ENCODE results near the gene SLC17A7. TPM values are rescaled to one million over a fixed set of nuclear protein-coding genes. Genes with fewer than 3 reads are reported as not detected.

The SLC17A7 gene
- total RNA-seq, 4 donors from 2014 or later = 0.38 to 1.4 (median 0.97) TPM

DNA sequence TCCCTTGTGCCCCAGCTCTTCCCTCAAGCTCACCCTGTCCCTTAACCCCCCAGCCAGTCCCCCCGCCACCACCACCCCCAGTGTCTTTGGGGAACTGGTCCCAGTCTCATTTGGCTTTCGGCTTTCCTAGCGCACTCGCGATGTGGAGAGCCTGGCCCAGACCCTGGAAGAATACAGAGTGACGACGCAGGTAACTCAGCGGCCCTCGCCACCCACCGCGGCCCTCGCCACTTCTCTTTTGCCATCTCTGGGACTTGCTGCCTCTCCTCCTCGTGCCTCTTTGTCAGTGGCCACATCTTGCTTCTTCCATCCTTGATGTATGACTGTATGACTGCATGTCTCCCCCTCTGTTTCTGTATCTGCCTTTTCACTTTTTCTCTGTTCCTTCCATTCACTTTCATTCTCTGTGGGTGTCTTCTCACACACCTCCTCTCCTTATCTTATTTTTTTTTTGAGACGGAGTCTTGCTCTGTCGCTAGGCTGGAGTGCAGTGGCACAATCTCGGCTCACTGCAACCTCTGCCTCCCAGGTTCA is 33.8 kb downstream of the SLC17A7 start:
- H3K4me3 ChIP-seq (ENCODE audit: low read depth, poor library complexity, severe bottlenecking) = no peak overlapping the region
- intact Hi-C loops (cut with DNase I; ENCODE audit: low total_unique reads) = no loop called here
- WGBS, 2 donors = 89 to 90% methylated on average over 16 of the region's 16 CpGs
- no peak for TF ChIP-seq POLR2A (IDR thresholded peaks at IDR 0.05)
- DNase-seq (ENCODE audit: low spot score in 2 of 2) = no peak

DNA sequence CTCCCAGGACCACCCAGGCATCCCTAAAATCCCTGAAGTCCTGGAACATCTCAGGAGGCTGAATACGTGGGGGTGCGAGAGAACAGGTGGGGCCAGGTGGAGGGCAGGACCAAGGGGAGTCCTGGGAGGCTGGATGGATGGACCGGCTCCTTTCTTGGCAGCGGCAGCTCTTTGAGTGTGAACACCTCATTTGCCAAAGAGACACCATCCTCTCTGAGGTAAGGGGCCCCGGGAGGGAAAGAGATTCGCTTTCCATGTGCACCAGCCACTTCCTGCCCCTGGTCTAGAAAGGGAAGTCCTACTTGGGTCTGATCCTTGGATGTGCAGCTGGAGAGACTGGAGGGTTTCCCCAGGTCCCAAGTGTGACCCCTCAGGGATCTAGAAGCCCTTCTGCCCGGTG is 34.2 kb downstream of the SLC17A7 start:
- TF ChIP-seq POLR2A (IDR thresholded peaks at IDR 0.05) = no peak
- TF ChIP-seq, protein P1, sequence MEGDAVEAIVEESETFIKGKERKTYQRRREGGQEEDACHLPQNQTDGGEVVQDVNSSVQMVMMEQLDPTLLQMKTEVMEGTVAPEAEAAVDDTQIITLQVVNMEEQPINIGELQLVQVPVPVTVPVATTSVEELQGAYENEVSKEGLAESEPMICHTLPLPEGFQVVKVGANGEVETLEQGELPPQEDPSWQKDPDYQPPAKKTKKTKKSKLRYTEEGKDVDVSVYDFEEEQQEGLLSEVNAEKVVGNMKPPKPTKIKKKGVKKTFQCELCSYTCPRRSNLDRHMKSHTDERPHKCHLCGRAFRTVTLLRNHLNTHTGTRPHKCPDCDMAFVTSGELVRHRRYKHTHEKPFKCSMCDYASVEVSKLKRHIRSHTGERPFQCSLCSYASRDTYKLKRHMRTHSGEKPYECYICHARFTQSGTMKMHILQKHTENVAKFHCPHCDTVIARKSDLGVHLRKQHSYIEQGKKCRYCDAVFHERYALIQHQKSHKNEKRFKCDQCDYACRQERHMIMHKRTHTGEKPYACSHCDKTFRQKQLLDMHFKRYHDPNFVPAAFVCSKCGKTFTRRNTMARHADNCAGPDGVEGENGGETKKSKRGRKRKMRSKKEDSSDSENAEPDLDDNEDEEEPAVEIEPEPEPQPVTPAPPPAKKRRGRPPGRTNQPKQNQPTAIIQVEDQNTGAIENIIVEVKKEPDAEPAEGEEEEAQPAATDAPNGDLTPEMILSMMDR (IDR thresholded peaks at IDR 0.05) = no peak
- WGBS, 2 donors = 76 to 77% methylated on average over 7 of the region's 7 CpGs

DNA sequence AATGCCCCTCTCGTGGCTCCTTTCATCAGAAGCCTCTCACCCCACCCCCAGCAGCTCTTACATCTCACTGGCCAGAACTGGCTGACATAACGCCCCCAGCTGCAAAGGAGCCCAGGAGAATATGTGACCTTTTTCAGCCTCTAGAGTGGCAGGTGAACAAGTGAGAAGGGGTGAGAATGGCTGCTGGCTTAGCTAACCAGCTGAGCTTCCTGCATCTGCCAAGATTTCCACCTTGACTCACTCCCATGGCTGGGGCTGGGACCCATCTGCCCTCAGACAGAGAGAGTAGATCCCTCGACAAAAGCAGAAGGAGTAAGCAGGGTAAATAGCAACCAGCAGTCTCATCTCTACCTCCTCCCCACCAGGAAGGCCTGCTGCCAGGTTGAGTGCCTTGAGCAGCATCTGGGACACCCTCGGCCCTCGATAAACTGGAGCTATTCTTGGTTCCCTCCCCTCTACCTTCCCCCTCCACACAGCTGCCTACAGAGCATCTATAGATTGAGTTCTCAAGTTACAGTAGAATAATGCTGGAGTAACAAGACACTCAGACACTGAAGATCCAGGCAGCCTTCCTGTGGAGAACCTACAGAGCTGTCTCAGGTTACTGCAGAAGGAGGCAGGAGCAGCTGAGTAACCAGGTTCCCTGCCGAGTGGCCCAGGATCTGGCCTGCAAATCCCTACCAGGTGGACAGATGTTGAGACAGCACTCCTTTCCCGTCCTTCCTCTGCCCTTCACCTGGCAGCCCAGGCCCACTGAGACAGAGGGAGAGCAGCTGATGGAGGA is 37.7 kb downstream of the SLC17A7 start:
- TF ChIP-seq, protein P1 (IDR thresholded peaks at IDR 0.05) = no peak
- no peak for TF ChIP-seq POLR2A (IDR thresholded peaks at IDR 0.05)
- intact Hi-C loops (cut with DNase I; ENCODE audit: low total_unique reads) = no loop called here

More for the DNA sequence above, 34.2 kb downstream of the SLC17A7 start:
- no peak for DNase-seq (ENCODE audit: low spot score in 2 of 2)
- intact Hi-C loops (cut with DNase I; ENCODE audit: low total_unique reads) = no loop called here
- no peak overlapping the region for H3K4me3 ChIP-seq (ENCODE audit: low read depth, poor library complexity, severe bottlenecking)

DNA sequence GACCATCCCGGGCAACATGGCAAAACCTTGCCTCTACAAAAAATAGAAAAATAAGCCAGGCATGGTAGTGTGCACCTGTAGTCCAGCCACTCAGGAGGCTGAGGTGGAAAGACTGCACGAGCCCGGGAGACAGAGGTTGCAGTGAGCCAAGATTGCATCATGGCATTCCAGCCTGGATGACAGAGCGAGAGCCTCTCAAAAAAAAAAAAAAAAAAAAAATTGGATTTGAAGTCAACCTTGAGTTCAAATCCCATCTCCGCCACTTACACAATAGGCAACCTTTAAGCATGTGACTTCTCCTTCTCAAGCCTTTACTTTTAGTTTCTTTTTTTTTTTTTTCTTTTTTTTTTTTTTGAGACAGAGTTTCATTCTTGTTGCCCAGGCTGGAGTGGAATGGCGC is 41.3 kb downstream of the SLC17A7 start:
- no peak overlapping the region for H3K4me3 ChIP-seq (ENCODE audit: low read depth, poor library complexity, severe bottlenecking)
- WGBS, 2 donors = 78 to 80% methylated on average over 6 of the region's 6 CpGs
- intact Hi-C loops (cut with DNase I; ENCODE audit: low total_unique reads) = no loop called here
- no peak for DNase-seq (ENCODE audit: low spot score in 2 of 2)
- TF ChIP-seq, protein P1 (IDR thresholded peaks at IDR 0.05) = no peak
- no peak for TF ChIP-seq POLR2A (IDR thresholded peaks at IDR 0.05)

More for the DNA sequence above, 37.7 kb downstream of the SLC17A7 start:
- no peak overlapping the region for H3K4me3 ChIP-seq (ENCODE audit: low read depth, poor library complexity, severe bottlenecking)
- WGBS, 2 donors = 66 to 67% methylated on average over 7 of the region's 7 CpGs
- no peak for DNase-seq (ENCODE audit: low spot score in 2 of 2)

DNA sequence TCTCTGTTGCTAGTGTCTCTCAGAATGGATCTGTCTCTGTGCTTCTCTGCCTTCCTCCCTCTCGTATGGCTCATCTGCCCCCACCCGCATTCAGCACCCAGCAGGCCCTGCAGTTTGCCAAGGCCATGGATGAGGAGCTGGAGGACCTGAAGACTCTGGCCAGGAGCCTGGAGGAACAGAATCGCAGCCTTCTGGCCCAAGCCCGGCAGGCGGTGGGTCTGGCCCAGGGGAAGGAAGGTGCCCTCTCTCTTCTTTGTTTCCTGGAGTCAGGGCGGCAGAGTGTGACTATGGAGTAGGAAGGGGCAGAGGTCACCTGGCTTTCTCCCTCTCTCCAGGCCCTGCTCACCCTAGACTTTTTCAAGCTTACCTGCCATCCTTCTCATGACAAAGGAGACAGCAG is 42.4 kb downstream of the SLC17A7 start:
- intact Hi-C loops (cut with DNase I; ENCODE audit: low total_unique reads) = no loop called here
- 83 to 91% methylated on average over 6 of the region's 6 CpGs for WGBS, 2 donors
- DNase-seq (ENCODE audit: low spot score in 2 of 2) = no peak
- H3K4me3 ChIP-seq (ENCODE audit: low read depth, poor library complexity, severe bottlenecking) = no peak overlapping the region
- TF ChIP-seq, protein P1 (IDR thresholded peaks at IDR 0.05) = no peak
- TF ChIP-seq POLR2A (IDR thresholded peaks at IDR 0.05) = no peak

DNA sequence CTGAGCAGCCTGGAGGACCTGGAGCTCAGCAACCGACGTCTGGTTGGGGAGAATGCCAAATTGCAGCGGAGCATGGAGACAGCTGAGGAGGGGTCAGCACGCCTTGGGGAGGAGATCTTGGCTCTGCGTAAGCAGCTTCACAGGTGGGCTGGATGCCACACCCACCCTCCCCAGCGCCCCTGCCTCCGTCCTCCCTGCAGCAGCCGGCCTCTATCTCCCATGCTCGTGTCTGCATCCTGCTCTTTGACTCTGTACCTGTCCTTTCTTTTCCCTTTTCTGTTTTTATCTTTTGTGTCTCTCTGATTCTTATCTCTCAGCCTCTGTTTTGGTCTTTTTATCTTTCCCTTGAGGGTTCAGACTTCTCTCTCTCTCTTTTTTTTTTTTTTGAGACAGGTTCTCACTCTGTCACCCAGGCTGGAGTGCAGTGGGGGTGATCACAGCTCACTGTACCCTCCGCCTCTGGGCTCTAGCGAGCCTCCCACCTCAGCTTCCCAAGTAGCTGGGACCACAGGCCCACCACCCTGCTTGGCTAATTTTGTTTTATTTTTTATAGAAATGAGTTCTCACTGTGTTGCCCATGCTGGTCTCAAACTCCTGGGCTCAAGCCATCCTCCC is 43.2 kb downstream of the SLC17A7 start:
- TF ChIP-seq, protein P1 (IDR thresholded peaks at IDR 0.05) = no peak
- TF ChIP-seq POLR2A (IDR thresholded peaks at IDR 0.05) = no peak
- 53 to 70% methylated on average over 8 to 11 of the region's 11 CpGs for whole genome bisulfite sequencing, 2 donors
- intact Hi-C loops (cut with DNase I; ENCODE audit: low total_unique reads) = no loop called here
- no peak for DNase-seq (ENCODE audit: low spot score in 2 of 2)
- no peak overlapping the region for H3K4me3 ChIP-seq (ENCODE audit: low read depth, poor library complexity, severe bottlenecking)

Measured in lower leg skin (tissue), 4 donors.